Stimulated activated CD8-positive, alpha-beta memory T cell treated with anti-CD3 and anti-CD28 coated beads, Interleukin-4, amount 100 ng/mL, for 24 hours (primary cell): ENCODE measurements around the gene LRIG1.

ENCODE experiments used
- DNase-seq: peaks from one replicate; pipeline ENCODE4 v3.0.0-alpha.2; 2020; ENCODE audit warnings: low read depth

The LRIG1 gene

GRCh38 chr3:66486646-66487045, 14.2 kb downstream of the LRIG1 start:
- DNase-seq, result no peak

- no peak for DNase-seq
These were observed 14.6 kb downstream of the LRIG1 start for GRCh38 chr3:66486202-66486601.

GRCh38 chr3:66485291-66485968, 15.4 kb downstream of the LRIG1 start:
- no peak for DNase-seq

- DNase-seq, result no peak
These were observed 16.5 kb downstream of the LRIG1 start for GRCh38 chr3:66484106-66484844.

- DNase-seq, result no peak
These were observed 17.4 kb downstream of the LRIG1 start for GRCh38 chr3:66483409-66483906.

- no peak for DNase-seq
These were observed 17.8 kb downstream of the LRIG1 start for GRCh38 chr3:66483006-66483405.

GRCh38 chr3:66482018-66482404, 18.8 kb downstream of the LRIG1 start:
- DNase-seq, result no peak

- DNase-seq, result no peak
These were observed 19.5 kb downstream of the LRIG1 start for GRCh38 chr3:66481071-66482017.

GRCh38 chr3:66480666-66481065, 20.2 kb downstream of the LRIG1 start:
- no peak for DNase-seq

GRCh38 chr3:66479532-66479947, 21.3 kb downstream of the LRIG1 start:
- DNase-seq, result no peak

- no peak for DNase-seq
These were observed 21.9 kb downstream of the LRIG1 start for GRCh38 chr3:66478960-66479359.

- no peak for DNase-seq
These were observed 23.0 kb downstream of the LRIG1 start for GRCh38 chr3:66477856-66478255.

- DNase-seq, result no peak
These were observed 23.9 kb downstream of the LRIG1 start for GRCh38 chr3:66476852-66477381.

- DNase-seq, result no peak
These were observed 25.3 kb downstream of the LRIG1 start for GRCh38 chr3:66475386-66476020.

- no peak for DNase-seq
These were observed 27.1 kb downstream of the LRIG1 start for GRCh38 chr3:66473692-66474091.

- no peak for DNase-seq
These were observed 27.6 kb downstream of the LRIG1 start for GRCh38 chr3:66473181-66473580.

- DNase-seq, result no peak
These were observed 28.3 kb downstream of the LRIG1 start for GRCh38 chr3:66472313-66473134.

- DNase-seq, result no peak
These were observed 29.7 kb downstream of the LRIG1 start for GRCh38 chr3:66470956-66471686.

GRCh38 chr3:66470285-66470684, 30.5 kb downstream of the LRIG1 start:
- DNase-seq, result no peak

- DNase-seq, result no peak
These were observed 31.6 kb downstream of the LRIG1 start for GRCh38 chr3:66469220-66469640.
